Neural progenitor cell (in vitro differentiated cells): ENCODE data around the gene CDH12.

ENCODE experiments used
- EZH2 ChIP-seq: fragments of 200-600 bp; sonication (generic); IDR thresholded peaks from 2 replicates; pipeline ENCODE4 v1.6.1; 2017; ENCODE audit warnings: antibody characterized with exemption, mild to moderate bottlenecking, moderate library complexity
- TF ChIP-seq, protein P1 (sequence below): fragments of 200-600 bp; sonication (generic); IDR thresholded peaks from 2 replicates; pipeline ENCODE4 v1.5.1; 2017; ENCODE audit warnings: antibody characterized with exemption, mild to moderate bottlenecking

DNA sequence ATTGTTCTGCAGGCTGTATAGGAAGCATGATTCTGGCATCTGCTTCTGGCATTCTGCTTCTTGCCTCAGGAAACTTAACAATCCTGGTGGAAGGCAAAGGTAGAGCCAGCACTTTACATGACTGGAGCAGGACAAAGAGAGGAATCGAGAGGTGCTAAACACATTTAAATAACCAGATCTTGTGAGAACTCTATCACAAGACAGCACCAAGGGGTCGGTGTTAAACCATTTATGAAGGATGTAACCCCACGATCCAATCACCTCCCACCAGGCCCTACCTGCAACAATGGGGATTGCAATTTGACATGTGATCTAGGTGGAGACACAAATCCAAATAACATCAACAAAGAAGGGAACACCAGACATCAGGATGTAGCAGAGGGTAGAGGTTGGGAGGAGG lies 221.5 kb downstream of the CDH12 start:
- TF ChIP-seq EZH2, result no peak
- TF ChIP-seq, protein P1, sequence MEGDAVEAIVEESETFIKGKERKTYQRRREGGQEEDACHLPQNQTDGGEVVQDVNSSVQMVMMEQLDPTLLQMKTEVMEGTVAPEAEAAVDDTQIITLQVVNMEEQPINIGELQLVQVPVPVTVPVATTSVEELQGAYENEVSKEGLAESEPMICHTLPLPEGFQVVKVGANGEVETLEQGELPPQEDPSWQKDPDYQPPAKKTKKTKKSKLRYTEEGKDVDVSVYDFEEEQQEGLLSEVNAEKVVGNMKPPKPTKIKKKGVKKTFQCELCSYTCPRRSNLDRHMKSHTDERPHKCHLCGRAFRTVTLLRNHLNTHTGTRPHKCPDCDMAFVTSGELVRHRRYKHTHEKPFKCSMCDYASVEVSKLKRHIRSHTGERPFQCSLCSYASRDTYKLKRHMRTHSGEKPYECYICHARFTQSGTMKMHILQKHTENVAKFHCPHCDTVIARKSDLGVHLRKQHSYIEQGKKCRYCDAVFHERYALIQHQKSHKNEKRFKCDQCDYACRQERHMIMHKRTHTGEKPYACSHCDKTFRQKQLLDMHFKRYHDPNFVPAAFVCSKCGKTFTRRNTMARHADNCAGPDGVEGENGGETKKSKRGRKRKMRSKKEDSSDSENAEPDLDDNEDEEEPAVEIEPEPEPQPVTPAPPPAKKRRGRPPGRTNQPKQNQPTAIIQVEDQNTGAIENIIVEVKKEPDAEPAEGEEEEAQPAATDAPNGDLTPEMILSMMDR, result no peak
